Neuronal stem cell (in vitro differentiated cells): Measurements from ENCODE around the gene TEX51.

Experiments
- DNase-seq: peaks from one replicate; pipeline ENCODE4 v3.0.0-alpha.2; 2013; ENCODE audit warnings: low spot score
- H2AFZ ChIP-seq: one replicate; pipeline ENCODE4 v1.6.1; 2013; ENCODE audit warnings: mild to moderate bottlenecking, low read length, inconsistent platforms
- H2AK5ac ChIP-seq: 2 replicates; pipeline ENCODE4 v1.6.1; 2013; ENCODE audit warnings: low read depth, mild to moderate bottlenecking, inconsistent platforms, low read length, moderate library complexity, mixed read lengths
- H2BK120ac ChIP-seq: 2 replicates; pipeline ENCODE4 v1.6.1; 2013; ENCODE audit warnings: low read depth, mild to moderate bottlenecking, inconsistent platforms, low read length, moderate library complexity, mixed read lengths
- H2BK12ac ChIP-seq: one replicate; pipeline ENCODE4 v1.6.1; 2013; ENCODE audit warnings: low read length, inconsistent platforms
- H2BK15ac ChIP-seq: 2 replicates; pipeline ENCODE4 v1.6.1; 2013; ENCODE audit warnings: mild to moderate bottlenecking, low read length, inconsistent platforms, mixed read lengths
- H2BK5ac ChIP-seq: one replicate; pipeline ENCODE4 v1.6.1; 2013; ENCODE audit warnings: inconsistent platforms, mild to moderate bottlenecking, low read length, moderate library complexity
- H3K14ac ChIP-seq: one replicate; pipeline ENCODE4 v1.6.1; 2013; ENCODE audit warnings: low read length, inconsistent platforms
- H3K18ac ChIP-seq: 2 replicates; pipeline ENCODE4 v1.6.1; 2013; ENCODE audit warnings: low read length, inconsistent platforms
- H3K23ac ChIP-seq: 2 replicates; pipeline ENCODE4 v1.6.1; 2013; ENCODE audit warnings: low read depth, mild to moderate bottlenecking, mixed read lengths, low read length, inconsistent platforms; ENCODE audit not compliant: poor library complexity
- H3K27ac ChIP-seq: replicated peaks from 3 replicates; pipeline ENCODE4 v1.5.1; 2013; ENCODE audit warnings: low read length, inconsistent platforms
- H3K27me3 ChIP-seq, 3 experiments: 2 replicates each; pipeline ENCODE4 v1.6.1; 2013; ENCODE audit warnings: low read length in 3 of 3, mild to moderate bottlenecking in 2 of 3, inconsistent platforms in 1 of 3, low read depth in 1 of 3, mixed read lengths in 1 of 3, moderate library complexity in 1 of 3; ENCODE audit not compliant: control insufficient read depth in 3 of 3, insufficient read depth in 3 of 3
- H3K36me3 ChIP-seq, 2 donors: replicated peaks in 1 of 2; 2 replicates each; pipeline ENCODE4 v1.6.1; 2013; ENCODE audit warnings: low read length in 2 of 2; ENCODE audit not compliant: control insufficient read depth in 2 of 2, insufficient read depth in 2 of 2
- H3K4ac ChIP-seq: 2 replicates; pipeline ENCODE4 v1.6.1; 2013; ENCODE audit warnings: inconsistent platforms, mild to moderate bottlenecking, low read length, moderate library complexity
- H3K4me1 ChIP-seq, 2 donors: 1 replicate in 1 of 2; 2 replicates in 1 of 2; pipeline ENCODE4 v1.6.1; 2013; ENCODE audit warnings: low read length in 2 of 2, low read depth in 1 of 2; ENCODE audit not compliant: control insufficient read depth in 2 of 2, insufficient read depth in 1 of 2
- H3K4me2 ChIP-seq: one replicate; pipeline ENCODE4 v1.6.1; 2013; ENCODE audit warnings: mild to moderate bottlenecking, low read length, inconsistent platforms; ENCODE audit not compliant: insufficient read depth, poor library complexity, severe bottlenecking
- H3K4me3 ChIP-seq, 2 donors: 2 replicates each; pipeline ENCODE4 v1.5.1; 2013; ENCODE audit warnings: low read length in 2 of 2, mild to moderate bottlenecking in 2 of 2, inconsistent platforms in 1 of 2, moderate library complexity in 1 of 2
- H3K79me1 ChIP-seq: one replicate; pipeline ENCODE4 v1.6.1; 2013; ENCODE audit warnings: low read depth, mild to moderate bottlenecking, inconsistent platforms, low read length, moderate library complexity
- H3K9ac ChIP-seq: one replicate; pipeline ENCODE4 v1.6.1; 2013; ENCODE audit warnings: mild to moderate bottlenecking, low read depth, low read length, inconsistent platforms; ENCODE audit not compliant: poor library complexity
- H3K9me3 ChIP-seq, 2 donors: replicated peaks in 1 of 2; 2 replicates each; pipeline versions ENCODE3 to v1.6.1; 2013; ENCODE audit warnings: low read length in 2 of 2, mild to moderate bottlenecking in 2 of 2, inconsistent platforms in 1 of 2, low read depth in 1 of 2, mixed read lengths in 1 of 2, moderate library complexity in 1 of 2; ENCODE audit not compliant: control insufficient read depth in 2 of 2, insufficient read depth in 1 of 2
- H4K8ac ChIP-seq: one replicate; pipeline ENCODE4 v1.6.1; 2013; ENCODE audit warnings: low read depth, mild to moderate bottlenecking, inconsistent platforms, low read length, moderate library complexity
- H4K91ac ChIP-seq: one replicate; pipeline ENCODE4 v1.6.1; 2013; ENCODE audit warnings: low read length, low read depth, mild to moderate bottlenecking, inconsistent platforms; ENCODE audit not compliant: poor library complexity
- WGBS, 2 donors: extraction: QIAGEN DNeasy Blood & Tissue Kit; methylation state at CpG; one replicate each; pipeline ENCODE4 v1.1.7; 2013; ENCODE audit warnings: missing lambda C conversion rate in 2 of 2, mixed read lengths in 1 of 2; ENCODE audit not compliant: insufficient read length in 2 of 2, insufficient replicate concordance in 1 of 2; ENCODE audit errors: extremely low coverage in 2 of 2; 5-methylcytosine and 5-hydroxymethylcytosine counted together

The TEX51 gene

GRCh38 chr2:126887506-126887905 is 11.2 kb upstream of the TEX51 start:
- H3K4me3 ChIP-seq: no peak overlapping the region
- H3K18ac ChIP-seq: no peak overlapping the region
- no peaks in the 10 kb centered on the region for H3K27me3 ChIP-seq
- H2BK120ac ChIP-seq: no peak overlapping the region
- H3K79me1 ChIP-seq: no peaks in the 10 kb centered on the region
- H3K14ac ChIP-seq: no peak overlapping the region
- no peak overlapping the region for H3K23ac ChIP-seq
- no peak overlapping the region for H3K4ac ChIP-seq
- WGBS, 2 donors: no CpG with 5 or more reads among the region's 9 CpGs
- peaks cover 1 to 8% of the 10 kb centered on the region in 2 donors for H3K4me1 ChIP-seq
- H2AFZ ChIP-seq: no peak overlapping the region
- H2BK12ac ChIP-seq: no peak overlapping the region
- no peaks in the 10 kb centered on the region for H3K36me3 ChIP-seq
- H3K9me3 ChIP-seq: no peaks in the 10 kb centered on the region
- H2BK15ac ChIP-seq: no peak overlapping the region
- no peak overlapping the region for H3K27ac ChIP-seq
- no peak overlapping the region for H4K91ac ChIP-seq
- no peak overlapping the region for H3K4me2 ChIP-seq
- H2BK5ac ChIP-seq: no peak overlapping the region
- no peak overlapping the region for H4K8ac ChIP-seq
- H3K9ac ChIP-seq: no peak overlapping the region
- no peak overlapping the region for H2AK5ac ChIP-seq
- no peak for DNase-seq

GRCh38 chr2:126888046-126888445 is 10.6 kb upstream of the TEX51 start:
- H3K18ac ChIP-seq: no peak overlapping the region
- H2BK15ac ChIP-seq: no peak overlapping the region
- H3K27ac ChIP-seq: no peak overlapping the region
- H2AK5ac ChIP-seq: no peak overlapping the region
- H3K4me1 ChIP-seq: peaks cover 1 to 3% of the 10 kb centered on the region in 2 donors
- H3K4me2 ChIP-seq: no peak overlapping the region
- H3K27me3 ChIP-seq: no peaks in the 10 kb centered on the region
- H3K79me1 ChIP-seq: no peaks in the 10 kb centered on the region
- no peak for DNase-seq
- WGBS, 2 donors: no CpG with 5 or more reads among the region's 6 CpGs
- no peak overlapping the region for H3K9ac ChIP-seq
- H3K9me3 ChIP-seq: no peaks in the 10 kb centered on the region
- no peak overlapping the region for H3K4me3 ChIP-seq
- no peak overlapping the region for H3K14ac ChIP-seq
- no peak overlapping the region for H2BK120ac ChIP-seq
- H3K4ac ChIP-seq: no peak overlapping the region
- H4K8ac ChIP-seq: no peak overlapping the region
- no peak overlapping the region for H2BK5ac ChIP-seq
- no peak overlapping the region for H3K23ac ChIP-seq
- no peak overlapping the region for H2AFZ ChIP-seq
- H4K91ac ChIP-seq: no peak overlapping the region
- no peaks in the 10 kb centered on the region for H3K36me3 ChIP-seq
- no peak overlapping the region for H2BK12ac ChIP-seq

- Histone ChIP-seq H3K36me3 (no peaks in the 10 kb centered on the region), H3K9me3 (no peaks in the 10 kb centered on the region), H3K4me3 (no peak overlapping the region), H2BK5ac (no peak overlapping the region), H3K14ac (no peak overlapping the region), H4K91ac (no peak overlapping the region), H2AK5ac (no peak overlapping the region), H3K4me1 (peaks cover 0 to 1% of the 10 kb centered on the region in 2 donors), H3K27ac (no peak overlapping the region), H2AFZ (no peak overlapping the region), H3K27me3 (no peaks in the 10 kb centered on the region), H2BK120ac (no peak overlapping the region), H3K79me1 (no peaks in the 10 kb centered on the region), H3K4me2 (no peak overlapping the region), H3K18ac (no peak overlapping the region), H4K8ac (no peak overlapping the region), H2BK12ac (no peak overlapping the region), H3K9ac (no peak overlapping the region), H3K4ac (no peak overlapping the region), H2BK15ac (no peak overlapping the region), H3K23ac (no peak overlapping the region)
- no CpG with 5 or more reads among the region's 9 CpGs for WGBS, 2 donors
- DNase-seq: no peak
Observed at GRCh38 chr2:126889071-126889470, 9.6 kb upstream of the TEX51 start.

- Histone ChIP-seq H4K91ac (no peak overlapping the region), H3K14ac (no peak overlapping the region), H2AK5ac (no peak overlapping the region), H3K9me3 (no peaks in the 10 kb centered on the region), H3K18ac (no peak overlapping the region), H2BK120ac (no peak overlapping the region), H2BK15ac (no peak overlapping the region), H3K4me1 (peaks cover 0 to 1% of the 10 kb centered on the region in 2 donors), H2BK5ac (no peak overlapping the region), H3K4me3 (no peak overlapping the region), H4K8ac (no peak overlapping the region), H3K9ac (no peak overlapping the region), H2AFZ (no peak overlapping the region), H3K4me2 (no peak overlapping the region), H3K79me1 (no peaks in the 10 kb centered on the region), H2BK12ac (no peak overlapping the region), H3K27ac (no peak overlapping the region), H3K27me3 (no peaks in the 10 kb centered on the region), H3K23ac (no peak overlapping the region), H3K4ac (no peak overlapping the region), H3K36me3 (no peaks in the 10 kb centered on the region)
- DNase-seq: no peak
- no CpG with 5 or more reads among the region's 8 CpGs for WGBS, 2 donors
Observed at GRCh38 chr2:126889496-126890135, 9.1 kb upstream of the TEX51 start.
